Lower lobe of right lung (tissue), 2 donors: ENCODE measurements around the gene TNNI2. TPM values are rescaled to one million over a fixed set of nuclear protein-coding genes. Genes with fewer than 3 reads are reported as not detected.
A peak's percentile ranks its signal among the peaks of the same experiment; 100 is the strongest.
"Not testable (repeated sequence)": the region's sequence is repeated elsewhere in the genome, so short reads cannot be mapped to it uniquely, and the experiment has no call there.

ENCODE experiments used
- ATAC-seq, 2 donors: fragments of 200-7000 bp; cut with Tn5 transposase; one replicate each; pipeline ENCODE4 v1.9.1; 2020 to 2022; ENCODE audit warnings: mild to moderate bottlenecking in 2 of 2, moderate library complexity in 2 of 2
- DNase-seq: peaks from one replicate; pipeline ENCODE4 v3.0.0-alpha.2; 2020
- H3K27ac ChIP-seq: fragments of 200-600 bp; one replicate; pipeline ENCODE4 v1.8.0; 2022
- H3K27me3 ChIP-seq: fragments of 200-600 bp; one replicate; pipeline ENCODE4 v1.8.0; 2022; ENCODE audit warnings: low read depth
- H3K36me3 ChIP-seq: fragments of 200-600 bp; one replicate; pipeline ENCODE4 v1.8.0; 2022; ENCODE audit warnings: mild to moderate bottlenecking
- H3K4me1 ChIP-seq: fragments of 200-600 bp; one replicate; pipeline ENCODE4 v1.8.0; 2022
- H3K4me3 ChIP-seq: fragments of 200-600 bp; one replicate; pipeline ENCODE4 v1.8.0; 2022; ENCODE audit warnings: mild to moderate bottlenecking
- H3K9me3 ChIP-seq: fragments of 200-600 bp; one replicate; pipeline ENCODE4 v1.8.0; 2022
- intact Hi-C: fragments of 100-400 bp; cut with DNase I; formaldehyde crosslinking; loops from one replicate; pipeline ENCODE4 v1.11.0; 2022
- total RNA-seq: library from RNA; stranded (reverse); fragmentation: NEBNext Ultra II Directional; extraction: Animal tissue kit (Norgen Biotek cat#: 25700); gene quantifications from one replicate; pipeline ENCODE4 v1.2.1, GENCODE V29; 2021
- TF ChIP-seq, protein P1 (sequence below): fragments of 200-600 bp; IDR thresholded peaks from one replicate; pipeline ENCODE4 v1.8.0; 2022; ENCODE audit warnings: antibody characterized with exemption, mild to moderate bottlenecking
- donor health status: DM: no; HTN: yes; CAD: no; lungs with severe emphysema.

Gene TNNI2
- total RNA-seq, 1 donor from 2014 or later, result 17.7 TPM

DNA sequence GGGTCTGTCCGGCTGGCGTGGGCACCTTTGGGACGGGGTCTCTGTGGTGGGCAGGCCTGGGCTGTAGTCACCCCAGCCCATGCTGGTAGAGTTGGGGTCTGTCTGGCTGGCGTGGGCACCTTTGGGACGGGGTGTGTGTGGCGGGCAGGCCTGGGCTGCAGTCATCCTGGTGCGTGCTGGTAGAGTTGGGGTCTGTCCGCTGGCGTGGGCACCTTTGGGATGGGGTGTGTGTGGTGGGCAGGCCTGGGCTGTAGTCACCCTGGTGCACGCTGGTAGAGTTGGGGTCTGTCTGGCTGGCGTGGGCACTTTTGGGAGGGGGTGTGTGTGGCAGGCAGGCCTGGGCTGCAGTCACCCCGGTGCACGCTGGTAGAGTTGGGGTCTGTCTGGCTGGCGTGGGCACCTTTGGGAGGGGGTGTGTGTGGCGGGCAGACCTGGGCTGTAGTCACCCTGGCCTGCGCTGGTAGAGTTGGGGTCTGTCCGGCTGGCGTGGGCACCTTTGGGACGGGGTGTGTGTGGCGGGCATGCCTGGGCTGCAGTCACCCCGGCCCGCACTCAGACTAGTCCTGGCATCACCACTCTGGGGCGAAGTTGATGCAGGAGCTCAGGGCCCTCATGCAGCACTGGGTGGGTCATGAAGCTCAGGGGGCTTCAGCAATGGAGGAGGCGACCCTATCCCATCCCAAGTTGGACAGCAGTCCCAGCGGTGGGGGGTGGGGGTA lies 33.6 kb downstream of the TNNI2 start:
- Histone ChIP-seq H3K9me3 (no peaks in the 10 kb centered on the region), H3K4me1 (peaks cover 22% of the 10 kb centered on the region), H3K27ac (no peak overlapping the region), H3K27me3 (peaks cover 29% of the 10 kb centered on the region), H3K36me3 (no peaks in the 10 kb centered on the region), H3K4me3 (no peak overlapping the region)
- intact Hi-C loops, result no loop called here
- ATAC-seq (no peak), DNase-seq (peak; percentile 30)
- TF ChIP-seq, protein P1, sequence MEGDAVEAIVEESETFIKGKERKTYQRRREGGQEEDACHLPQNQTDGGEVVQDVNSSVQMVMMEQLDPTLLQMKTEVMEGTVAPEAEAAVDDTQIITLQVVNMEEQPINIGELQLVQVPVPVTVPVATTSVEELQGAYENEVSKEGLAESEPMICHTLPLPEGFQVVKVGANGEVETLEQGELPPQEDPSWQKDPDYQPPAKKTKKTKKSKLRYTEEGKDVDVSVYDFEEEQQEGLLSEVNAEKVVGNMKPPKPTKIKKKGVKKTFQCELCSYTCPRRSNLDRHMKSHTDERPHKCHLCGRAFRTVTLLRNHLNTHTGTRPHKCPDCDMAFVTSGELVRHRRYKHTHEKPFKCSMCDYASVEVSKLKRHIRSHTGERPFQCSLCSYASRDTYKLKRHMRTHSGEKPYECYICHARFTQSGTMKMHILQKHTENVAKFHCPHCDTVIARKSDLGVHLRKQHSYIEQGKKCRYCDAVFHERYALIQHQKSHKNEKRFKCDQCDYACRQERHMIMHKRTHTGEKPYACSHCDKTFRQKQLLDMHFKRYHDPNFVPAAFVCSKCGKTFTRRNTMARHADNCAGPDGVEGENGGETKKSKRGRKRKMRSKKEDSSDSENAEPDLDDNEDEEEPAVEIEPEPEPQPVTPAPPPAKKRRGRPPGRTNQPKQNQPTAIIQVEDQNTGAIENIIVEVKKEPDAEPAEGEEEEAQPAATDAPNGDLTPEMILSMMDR, result no peak

DNA sequence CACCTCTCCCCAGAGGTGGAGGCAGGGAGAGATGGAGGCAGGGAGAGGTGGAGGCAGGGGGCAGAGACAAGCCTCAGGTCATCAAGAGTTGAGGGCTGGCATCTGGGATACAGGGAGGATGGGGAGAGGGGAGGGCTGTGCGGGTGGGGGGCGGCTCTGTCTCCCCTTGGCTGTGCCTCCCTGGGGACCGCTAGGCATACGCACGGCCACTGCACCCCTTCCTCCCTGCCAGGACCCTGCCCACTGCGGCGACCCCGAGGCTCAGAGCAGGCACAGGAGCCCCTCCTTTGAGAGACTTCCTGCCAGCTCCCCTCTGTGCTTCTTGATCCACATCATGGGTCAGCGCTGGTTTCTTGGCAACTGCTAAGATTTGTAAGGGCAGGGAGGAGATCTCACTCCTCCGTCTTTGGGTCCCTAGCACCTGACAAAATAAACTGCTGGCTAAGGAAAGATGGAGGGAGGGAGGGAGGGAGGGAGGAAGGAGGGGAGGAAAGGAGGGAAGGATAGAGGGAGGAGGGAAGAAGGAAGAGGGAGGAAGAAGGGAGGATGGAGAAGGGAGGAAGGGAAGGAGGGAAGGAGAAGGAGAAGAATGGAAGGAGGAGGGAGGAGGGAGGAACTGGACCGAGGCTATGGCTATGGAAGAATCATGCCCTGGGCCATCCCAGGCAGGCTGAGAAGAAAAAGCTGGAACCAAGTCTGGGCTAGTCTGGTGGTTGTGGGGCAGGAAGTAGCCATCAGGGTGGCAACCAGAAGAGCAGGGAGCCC lies 34.4 kb downstream of the TNNI2 start:
- Histone ChIP-seq H3K4me3 (no peak overlapping the region), H3K27ac (no peak overlapping the region), H3K9me3 (no peaks in the 10 kb centered on the region), H3K4me1 (peaks cover 22% of the 10 kb centered on the region), H3K36me3 (no peaks in the 10 kb centered on the region), H3K27me3 (peaks cover 28% of the 10 kb centered on the region)
- intact Hi-C loops, result no loop called here
- DNase-seq, result peak; percentile 18
- TF ChIP-seq, protein P1, result no peak
- no peak for ATAC-seq

DNA sequence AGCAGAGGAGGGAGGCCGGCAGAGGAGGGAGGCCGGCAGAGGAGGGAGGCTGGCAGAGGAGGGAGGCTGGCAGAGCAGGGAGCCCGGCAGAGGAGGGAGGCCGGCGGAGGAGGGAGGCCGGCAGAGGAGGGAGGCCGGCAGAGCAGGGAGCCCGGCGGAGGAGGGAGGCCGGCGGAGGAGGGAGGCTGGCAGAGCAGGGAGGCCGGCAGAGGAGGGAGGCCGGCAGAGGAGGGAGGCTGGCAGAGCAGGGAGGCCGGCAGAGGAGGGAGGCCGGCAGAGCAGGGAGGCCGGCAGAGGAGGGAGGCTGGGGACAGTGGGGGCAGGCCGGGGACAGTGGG lies 35.0 kb downstream of the TNNI2 start:
- H3K9me3 ChIP-seq, H3K4me3 ChIP-seq, DNase-seq: not testable (repeated sequence)

DNA sequence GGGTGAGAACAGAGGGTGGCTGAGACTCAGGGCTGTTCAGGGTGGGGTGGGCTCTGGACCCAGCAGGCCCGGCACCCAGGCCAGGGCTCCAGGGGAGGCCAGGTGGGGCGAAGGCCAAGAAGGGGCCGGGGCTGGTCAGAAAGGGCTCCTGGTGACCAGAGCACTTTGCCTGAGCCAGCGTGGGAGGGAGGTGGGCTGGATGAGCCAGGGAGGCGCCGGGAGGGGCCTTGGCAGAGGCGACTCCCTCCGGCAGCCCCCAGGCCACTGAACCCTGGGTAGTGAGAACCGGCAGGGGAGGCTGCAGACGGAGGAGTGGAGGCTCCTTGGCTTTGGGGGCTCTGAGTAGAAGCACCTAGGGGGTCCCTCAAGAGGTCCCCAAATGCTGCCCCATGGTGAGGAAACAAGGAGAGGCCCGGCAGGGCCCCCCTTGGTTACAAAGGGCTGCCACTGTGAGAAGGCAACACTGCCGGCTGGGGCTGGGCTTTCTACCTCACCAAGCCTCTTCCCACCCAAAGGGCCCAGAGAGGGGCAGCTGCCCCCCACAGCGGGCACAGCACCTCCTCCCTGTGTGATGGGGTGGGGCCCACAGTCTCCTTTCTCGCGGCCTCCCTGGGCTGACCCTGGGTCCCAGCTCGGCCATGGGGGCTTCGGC lies 35.8 kb downstream of the TNNI2 start:
- H3K27me3 ChIP-seq, result peaks cover 17% of the 10 kb centered on the region
- H3K4me3 ChIP-seq, H3K36me3 ChIP-seq, H3K27ac ChIP-seq, ATAC-seq, H3K9me3 ChIP-seq, intact Hi-C loops: not testable (repeated sequence)
- peak; percentile 33 for DNase-seq
- H3K4me1 ChIP-seq, result peaks cover 22% of the 10 kb centered on the region

More for the DNA sequence above, 35.0 kb downstream of the TNNI2 start:
- H3K36me3 ChIP-seq, H3K27ac ChIP-seq, intact Hi-C loops, ATAC-seq: not testable (repeated sequence)
- peaks cover 23% of the 10 kb centered on the region for H3K27me3 ChIP-seq
- H3K4me1 ChIP-seq, result peaks cover 22% of the 10 kb centered on the region

DNA sequence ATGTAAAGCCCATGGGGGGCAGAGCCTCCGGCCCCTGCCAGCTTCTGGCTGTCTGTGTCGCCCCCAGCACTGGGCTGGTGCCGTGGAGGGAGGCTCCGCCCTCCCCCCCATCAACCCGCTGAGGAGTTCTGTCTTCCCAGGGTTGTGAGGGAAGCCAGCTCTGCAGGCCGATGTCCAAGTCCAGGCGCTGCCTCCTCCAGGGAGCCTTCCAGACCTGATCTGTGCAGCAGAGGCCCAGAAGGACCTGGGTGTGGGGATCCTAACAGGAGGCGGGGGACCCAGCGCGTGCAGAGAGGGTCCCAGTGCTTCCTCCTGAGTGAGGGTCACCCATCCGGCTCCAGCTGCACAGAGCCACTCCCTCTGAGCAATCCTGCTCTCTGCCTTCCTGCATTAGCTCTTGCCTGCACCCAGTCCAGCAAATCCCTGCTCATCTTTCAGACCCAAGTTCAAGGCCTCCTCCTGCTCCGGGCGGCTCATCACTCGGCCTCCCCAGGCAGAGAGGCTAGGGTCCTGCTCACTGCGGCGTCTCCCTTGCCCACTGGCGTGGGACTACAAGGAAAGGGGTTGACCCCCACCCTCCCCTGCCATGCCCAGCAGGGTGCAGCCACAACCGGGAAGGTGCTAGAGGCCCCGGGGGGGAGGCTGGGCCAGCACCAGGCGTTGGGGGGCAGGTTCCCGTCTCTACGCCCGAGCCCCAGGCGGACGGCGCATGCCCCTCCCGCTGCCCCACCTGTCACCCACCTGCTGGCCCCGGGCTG lies 36.5 kb downstream of the TNNI2 start:
- intact Hi-C loops, result no loop called here
- no peak for ATAC-seq
- Histone ChIP-seq H3K36me3 (no peaks in the 10 kb centered on the region), H3K27ac (no peak overlapping the region), H3K4me3 (no peak overlapping the region), H3K27me3 (peaks cover 12% of the 10 kb centered on the region), H3K9me3 (no peaks in the 10 kb centered on the region), H3K4me1 (peaks cover 21% of the 10 kb centered on the region)
- TF ChIP-seq, protein P1, result no peak
- DNase-seq, result peak; percentile 37

DNA sequence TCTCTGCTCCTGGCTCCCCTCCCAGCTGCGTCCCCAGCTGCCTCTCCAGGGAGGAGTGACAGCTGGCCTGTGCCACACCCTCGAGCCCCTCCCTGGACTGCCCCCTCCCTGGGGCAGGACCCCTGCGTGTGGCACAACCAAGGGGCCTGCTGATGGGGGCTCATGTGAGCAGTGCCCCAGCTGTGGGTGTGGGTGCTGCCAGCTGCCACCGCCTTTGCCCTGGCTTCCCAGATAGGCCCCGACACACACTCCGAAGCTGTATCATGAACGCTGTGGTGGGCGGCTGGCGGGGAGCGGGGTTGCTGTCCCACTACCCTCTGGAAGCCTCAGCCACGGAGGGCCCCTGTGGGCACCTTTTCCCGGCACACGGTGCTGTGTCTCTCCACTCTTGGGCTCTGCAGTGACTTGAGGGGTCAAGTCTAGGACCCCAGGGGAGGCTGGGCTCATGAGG lies 37.1 kb downstream of the TNNI2 start:
- intact Hi-C loops, ATAC-seq, H3K27me3 ChIP-seq, H3K9me3 ChIP-seq, H3K4me3 ChIP-seq, H3K36me3 ChIP-seq: not testable (repeated sequence)
- Histone ChIP-seq H3K4me1 (peaks cover 17% of the 10 kb centered on the region), H3K27ac (peak overlapping the region; percentile 18)
- peak; percentile 42 for DNase-seq
